GM12892 (cell line): ENCODE data around the gene ADSS1.

Experiments used
- DNase-seq: peaks from one replicate; pipeline ENCODE4 v3.0.0; 2011; ENCODE audit not compliant: insufficient read length
- FAIRE-seq: peaks from 2 replicates; lab custom pipeline; 2011; peaks lifted over from hg19 to GRCh38; lab: Jason Lieb, UNC
- POLR2A ChIP-seq: IDR thresholded peaks from 2 replicates; pipeline ENCODE4 v1.6.1; 2011; ENCODE audit warnings: low read depth, low read length, control low read depth
- POLR2AphosphoS5 ChIP-seq: IDR thresholded peaks from 2 replicates; pipeline ENCODE4 v1.6.1; 2011; ENCODE audit warnings: low read depth, low read length, control low read depth
- TAF1 ChIP-seq: IDR thresholded peaks from 2 replicates; pipeline ENCODE4 v1.6.1; 2011; ENCODE audit warnings: low read depth, mild to moderate bottlenecking, control low read depth, low read length, borderline replicate concordance

ADSS1 gene

DNA sequence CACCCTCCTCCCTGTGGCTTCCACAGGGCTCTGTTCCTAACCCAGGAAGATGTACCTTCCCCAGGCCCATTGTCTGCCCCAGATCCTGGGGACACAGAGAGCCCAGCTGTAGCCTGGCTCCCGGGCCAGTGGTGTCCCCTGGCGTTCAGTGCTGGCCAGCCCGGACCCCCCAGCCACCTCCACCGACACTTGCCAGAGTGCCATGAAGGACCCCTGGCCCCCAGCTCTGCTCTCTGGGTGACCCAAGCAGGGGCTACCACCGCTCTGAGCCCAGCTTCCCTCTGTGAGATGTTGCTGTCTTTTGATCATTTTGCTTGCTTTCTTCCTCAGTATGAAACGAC lies 28.4 kb upstream of the ADSS1 start:
- FAIRE-seq: no peak
- no peak for TF ChIP-seq POLR2A
- no peak for DNase-seq

DNA sequence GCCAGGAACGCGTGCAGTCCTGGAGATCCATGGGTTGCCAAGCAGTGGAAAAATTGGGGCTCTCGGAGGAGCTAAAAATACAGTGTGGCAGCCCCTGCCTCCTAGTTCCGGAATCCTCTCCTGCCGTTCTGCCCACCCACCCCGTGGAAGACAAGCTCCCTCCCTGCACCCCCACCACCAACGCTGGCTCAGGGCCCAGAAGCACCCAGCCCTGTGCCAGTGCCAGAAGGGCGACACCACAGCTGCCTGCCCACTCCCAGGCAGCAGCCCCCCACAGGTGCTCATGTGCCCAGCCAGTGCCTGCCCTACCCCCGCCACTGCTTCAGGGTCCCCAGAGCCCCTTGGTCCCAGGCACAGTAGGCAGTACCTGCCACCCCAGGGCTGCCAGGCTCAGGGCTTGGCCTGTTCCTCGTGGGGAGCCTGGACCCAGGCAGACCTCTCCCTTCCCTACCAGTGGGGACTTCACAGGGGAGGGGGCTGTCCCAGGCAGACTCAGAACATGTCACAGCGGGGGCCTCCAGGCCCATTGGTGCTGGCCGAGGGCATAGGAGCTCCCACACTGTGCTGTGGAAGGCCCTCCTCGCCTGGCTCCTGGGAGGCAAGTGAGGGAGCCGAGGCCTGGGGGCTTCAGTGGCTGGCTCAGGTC lies 27.2 kb upstream of the ADSS1 start:
- no peak for DNase-seq
- no peak for FAIRE-seq

DNA sequence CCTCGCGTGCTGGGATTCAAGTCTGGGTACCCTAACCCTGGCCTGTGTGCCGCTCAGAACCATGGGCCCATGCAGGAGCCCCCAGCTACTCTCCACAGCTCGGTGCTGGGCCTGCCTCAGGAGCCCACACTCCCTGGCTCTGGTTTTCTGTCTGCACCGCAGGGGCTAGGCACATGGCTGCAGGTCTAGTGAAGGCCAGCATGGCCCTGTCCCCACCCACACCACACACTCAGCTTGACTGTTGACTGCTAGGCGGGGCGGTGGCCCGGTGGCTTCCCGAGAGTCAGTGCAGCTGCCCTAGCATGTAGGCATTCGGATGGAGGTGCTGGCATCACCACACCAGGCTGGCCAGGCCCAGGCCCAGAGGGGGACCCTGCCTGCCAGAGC lies 26.7 kb upstream of the ADSS1 start:
- TF ChIP-seq POLR2AphosphoS5 (no peak), POLR2A (no peak), TAF1 (no peak)
- FAIRE-seq (no peak), DNase-seq (no peak)

More for the DNA sequence above, 27.2 kb upstream of the ADSS1 start:
- TF ChIP-seq POLR2A (no peak), TAF1 (no peak), POLR2AphosphoS5 (no peak)

DNA sequence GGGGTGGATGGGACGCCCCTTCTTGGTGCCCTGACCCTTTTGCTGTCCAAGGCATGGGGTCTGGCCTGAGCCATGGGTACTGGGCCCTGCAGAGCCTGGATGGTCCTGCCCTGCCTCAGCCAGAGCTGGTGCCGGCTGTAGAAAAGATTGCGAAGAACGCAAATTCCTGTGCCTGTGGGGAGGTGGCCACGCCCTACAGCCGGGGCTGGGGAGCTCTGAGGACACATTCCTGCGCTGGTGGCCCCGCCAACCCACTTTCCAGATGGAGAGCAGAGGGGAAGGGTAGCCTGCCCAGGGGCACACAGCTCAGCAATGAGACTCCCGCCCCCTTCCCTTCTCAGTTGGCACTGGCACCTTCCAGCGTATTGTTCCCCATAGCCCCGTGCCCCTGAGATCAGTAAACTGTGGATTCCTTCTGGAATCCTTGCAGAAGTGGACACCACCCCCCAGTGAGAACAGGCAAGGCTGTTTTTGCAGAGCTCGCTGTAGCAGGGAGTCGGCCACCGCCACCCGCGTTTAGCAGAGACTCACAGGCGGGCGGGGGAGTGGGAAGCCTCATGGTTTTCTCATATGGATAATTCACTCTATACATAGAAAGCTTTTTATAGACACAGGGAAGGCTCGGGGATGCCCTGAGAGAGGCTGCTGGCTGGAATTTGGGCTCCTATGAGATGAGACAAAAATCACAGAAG lies 26.0 kb upstream of the ADSS1 start:
- FAIRE-seq (no peak), DNase-seq (no peak)

DNA sequence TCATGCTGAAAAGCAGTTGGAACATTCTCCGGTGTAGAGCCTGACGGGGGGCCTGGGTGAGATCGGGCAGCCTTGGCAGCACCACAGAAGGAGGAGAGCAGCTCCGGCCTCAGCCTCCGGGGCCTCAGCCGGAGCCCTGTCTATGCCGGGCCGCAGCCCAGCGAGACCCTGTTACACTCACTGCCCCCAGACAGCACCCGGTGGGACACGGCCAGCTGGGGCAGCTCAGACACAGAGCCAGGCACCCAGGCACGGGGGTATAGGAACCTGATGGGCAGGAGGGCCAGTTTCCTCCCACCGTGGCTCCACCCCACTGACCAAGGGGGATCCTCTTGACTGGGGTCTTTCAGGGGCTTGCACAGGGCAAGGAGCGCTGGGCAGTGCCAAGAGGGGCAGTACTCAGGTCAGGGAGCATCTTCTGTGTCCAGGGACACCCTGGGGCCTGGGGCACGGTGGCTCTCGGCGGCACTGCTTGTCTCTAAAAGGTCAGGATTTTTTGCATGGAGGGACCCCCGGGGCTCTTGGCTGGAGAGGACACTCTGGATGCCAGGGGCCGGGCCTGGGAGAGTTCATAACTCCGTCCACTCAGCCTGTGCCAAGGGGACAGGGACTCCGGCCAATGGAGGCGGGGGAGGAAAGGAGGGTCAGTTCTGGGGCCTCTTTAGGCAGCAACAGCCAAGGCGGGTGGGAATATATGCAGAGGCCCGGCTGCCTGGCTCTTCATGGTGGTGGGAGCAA lies 25.2 kb upstream of the ADSS1 start:
- TF ChIP-seq POLR2AphosphoS5: no peak
- no peak for TF ChIP-seq TAF1
- TF ChIP-seq POLR2A: no peak
- DNase-seq (no peak), FAIRE-seq (no peak)

More for the DNA sequence above, 26.0 kb upstream of the ADSS1 start:
- no peak for TF ChIP-seq POLR2A
- no peak for TF ChIP-seq TAF1
- no peak for TF ChIP-seq POLR2AphosphoS5

DNA sequence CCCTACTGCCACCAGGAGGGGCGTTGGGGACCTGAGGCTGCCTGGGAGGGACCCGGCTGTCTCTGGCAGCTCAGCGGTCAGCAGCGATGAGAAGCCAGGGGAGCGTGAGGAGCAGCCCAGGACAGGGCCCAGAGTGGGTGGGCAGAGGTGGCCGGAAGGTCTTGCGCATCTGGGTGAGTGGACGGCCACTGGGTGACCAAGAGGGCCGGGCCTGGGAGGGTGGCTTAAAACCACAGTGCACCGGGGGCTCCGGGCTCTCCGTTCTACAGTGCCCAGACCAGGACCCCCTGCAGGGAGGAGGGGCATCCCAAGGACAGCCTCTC lies 24.6 kb upstream of the ADSS1 start:
- DNase-seq (no peak), FAIRE-seq (no peak)
- TF ChIP-seq TAF1 (no peak), POLR2AphosphoS5 (no peak), POLR2A (no peak)

DNA sequence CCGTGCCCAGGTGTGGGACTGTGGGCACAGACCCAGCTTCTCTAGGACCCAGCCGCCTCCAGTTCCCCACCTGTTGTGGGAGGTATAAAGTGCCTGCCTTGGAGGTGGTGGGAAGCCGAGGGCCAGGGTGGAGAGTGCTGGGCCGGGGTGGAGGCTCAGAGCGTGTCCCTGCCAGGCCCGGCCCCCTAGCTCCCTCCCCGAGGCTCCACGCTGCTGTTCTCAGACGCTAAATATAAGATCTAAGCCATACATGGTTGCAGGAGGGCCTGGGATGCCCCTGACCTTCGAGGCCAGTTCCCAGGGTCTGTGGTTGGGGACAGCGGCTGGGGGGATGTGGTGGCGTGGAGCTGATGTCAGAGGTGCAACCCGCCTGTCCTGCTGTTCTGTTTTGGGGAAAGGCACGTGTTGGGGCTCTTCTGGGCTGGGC lies 23.8 kb upstream of the ADSS1 start:
- no peak for FAIRE-seq
- TF ChIP-seq POLR2AphosphoS5: no peak
- TF ChIP-seq TAF1: no peak
- TF ChIP-seq POLR2A: no peak
- DNase-seq: no peak

DNA sequence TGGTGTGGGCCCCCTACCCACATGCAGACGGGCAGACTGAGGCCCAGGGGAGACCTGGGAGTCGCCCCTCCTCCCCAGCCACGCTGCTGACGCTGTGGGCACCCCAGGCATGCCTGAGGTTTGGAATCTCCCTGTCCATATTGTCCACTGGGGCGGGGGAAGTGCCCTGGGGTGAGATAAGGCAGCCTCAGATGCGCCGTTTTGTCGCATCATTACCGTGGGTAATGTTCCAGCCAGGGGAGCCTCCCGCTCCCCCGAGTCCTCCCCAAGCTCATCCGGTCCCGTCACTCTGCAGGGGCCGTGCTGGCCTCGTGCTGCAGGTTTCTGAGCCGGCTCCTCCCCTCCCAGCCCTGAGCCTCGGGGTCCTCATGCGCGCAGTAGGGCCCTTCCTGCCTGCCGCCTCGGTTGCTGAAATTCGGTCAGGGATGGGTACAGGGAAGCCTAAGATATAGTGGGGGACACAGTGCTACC lies 23.2 kb upstream of the ADSS1 start:
- FAIRE-seq (no peak), DNase-seq (no peak)
- TF ChIP-seq TAF1: no peak
- TF ChIP-seq POLR2AphosphoS5: no peak
- TF ChIP-seq POLR2A: no peak

DNA sequence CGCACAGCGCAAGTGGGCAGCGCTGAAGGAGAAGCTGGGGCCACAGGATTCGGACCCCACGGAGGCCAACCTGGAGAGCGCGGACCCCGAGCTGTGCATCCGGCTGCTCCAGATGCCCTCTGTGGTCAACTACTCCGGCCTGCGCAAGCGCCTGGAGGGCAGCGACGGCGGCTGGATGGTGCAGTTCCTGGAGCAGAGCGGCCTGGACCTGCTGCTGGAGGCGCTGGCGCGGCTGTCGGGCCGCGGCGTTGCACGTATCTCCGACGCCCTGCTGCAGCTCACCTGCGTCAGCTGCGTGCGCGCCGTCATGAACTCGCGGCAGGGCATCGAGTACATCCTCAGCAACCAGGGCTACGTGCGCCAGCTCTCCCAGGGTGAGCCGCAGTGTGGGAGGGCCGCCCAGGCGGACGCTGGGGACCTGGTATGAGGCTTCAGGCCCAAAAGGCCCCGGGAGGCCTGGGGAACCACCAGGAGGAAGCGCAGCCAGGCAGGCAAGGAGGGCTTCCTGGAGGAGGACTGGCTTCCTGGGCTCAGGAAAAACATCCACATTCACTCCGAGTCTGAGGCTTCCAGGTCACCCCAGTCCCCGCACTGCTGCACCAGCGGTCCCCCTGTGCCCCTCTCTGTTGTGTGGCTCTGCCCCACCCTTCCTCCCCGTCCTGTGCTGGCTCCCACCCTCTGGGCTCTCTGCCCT lies 22.5 kb upstream of the ADSS1 start:
- DNase-seq (no peak), FAIRE-seq (no peak)
- no peak for TF ChIP-seq TAF1
- TF ChIP-seq POLR2A: no peak
- no peak for TF ChIP-seq POLR2AphosphoS5

DNA sequence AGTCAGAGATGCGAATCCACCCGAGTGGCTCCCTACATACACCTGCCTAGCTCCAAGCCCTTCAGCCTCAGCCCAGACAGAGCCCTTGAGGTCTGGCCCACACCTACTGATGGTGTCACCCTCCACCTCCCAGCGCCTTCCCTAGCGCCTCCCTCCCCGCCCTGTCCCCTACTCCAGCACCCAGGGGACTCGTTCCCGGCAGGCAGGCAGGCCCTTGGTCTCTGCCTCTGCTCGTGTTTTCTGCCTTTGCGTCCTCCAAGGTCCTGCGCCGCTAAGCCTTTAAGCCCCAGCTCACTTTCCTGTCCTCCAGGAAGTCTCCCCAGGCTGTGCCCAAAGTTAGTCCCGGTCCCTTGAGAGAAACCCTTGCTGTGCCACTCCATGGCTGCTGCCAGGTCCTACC lies 21.9 kb upstream of the ADSS1 start:
- DNase-seq (no peak), FAIRE-seq (no peak)
- TF ChIP-seq TAF1 (no peak), POLR2A (no peak), POLR2AphosphoS5 (no peak)

DNA sequence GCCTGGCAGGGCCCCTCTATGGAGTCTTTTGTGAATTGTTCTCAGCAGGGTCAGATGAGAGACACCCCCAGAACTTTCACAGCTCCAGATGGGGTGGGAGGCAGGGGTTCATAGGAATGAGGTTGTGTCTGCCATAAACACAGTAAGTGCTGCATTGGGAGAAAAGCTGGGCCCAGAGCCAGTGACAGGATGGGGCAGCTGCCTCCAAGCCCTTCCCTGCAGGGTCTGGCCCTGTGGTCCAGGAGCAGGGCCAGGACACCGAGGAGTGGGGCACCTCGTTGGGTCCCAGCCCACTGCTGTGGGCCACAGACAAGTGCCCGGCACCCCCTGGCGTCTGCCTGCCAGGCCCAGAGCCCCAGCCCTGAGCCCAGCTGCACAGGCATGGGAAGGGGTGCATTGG lies 21.4 kb upstream of the ADSS1 start:
- FAIRE-seq: no peak
- TF ChIP-seq POLR2A (no peak), TAF1 (no peak), POLR2AphosphoS5 (no peak)
- DNase-seq: no peak
